Neuronal stem cell (in vitro differentiated cells): Measurements from ENCODE around the gene BLOC1S5.

ENCODE experiments used
- DNase-seq: peaks from one replicate; pipeline ENCODE4 v3.0.0-alpha.2; 2013; ENCODE audit warnings: low spot score
- H2AFZ ChIP-seq: one replicate; pipeline ENCODE4 v1.6.1; 2013; ENCODE audit warnings: mild to moderate bottlenecking, low read length, inconsistent platforms
- H2AK5ac ChIP-seq: 2 replicates; pipeline ENCODE4 v1.6.1; 2013; ENCODE audit warnings: low read depth, mild to moderate bottlenecking, inconsistent platforms, low read length, moderate library complexity, mixed read lengths
- H2BK120ac ChIP-seq: 2 replicates; pipeline ENCODE4 v1.6.1; 2013; ENCODE audit warnings: low read depth, mild to moderate bottlenecking, inconsistent platforms, low read length, moderate library complexity, mixed read lengths
- H2BK12ac ChIP-seq: one replicate; pipeline ENCODE4 v1.6.1; 2013; ENCODE audit warnings: low read length, inconsistent platforms
- H2BK15ac ChIP-seq: 2 replicates; pipeline ENCODE4 v1.6.1; 2013; ENCODE audit warnings: mild to moderate bottlenecking, low read length, inconsistent platforms, mixed read lengths
- H2BK5ac ChIP-seq: one replicate; pipeline ENCODE4 v1.6.1; 2013; ENCODE audit warnings: inconsistent platforms, mild to moderate bottlenecking, low read length, moderate library complexity
- H3K14ac ChIP-seq: one replicate; pipeline ENCODE4 v1.6.1; 2013; ENCODE audit warnings: low read length, inconsistent platforms
- H3K18ac ChIP-seq: 2 replicates; pipeline ENCODE4 v1.6.1; 2013; ENCODE audit warnings: low read length, inconsistent platforms
- H3K23ac ChIP-seq: 2 replicates; pipeline ENCODE4 v1.6.1; 2013; ENCODE audit warnings: low read depth, mild to moderate bottlenecking, mixed read lengths, low read length, inconsistent platforms; ENCODE audit not compliant: poor library complexity
- H3K27ac ChIP-seq: replicated peaks from 3 replicates; pipeline ENCODE4 v1.5.1; 2013; ENCODE audit warnings: low read length, inconsistent platforms
- H3K27me3 ChIP-seq, 3 experiments: 2 replicates each; pipeline ENCODE4 v1.6.1; 2013; ENCODE audit warnings: low read length in 3 of 3, mild to moderate bottlenecking in 2 of 3, inconsistent platforms in 1 of 3, low read depth in 1 of 3, mixed read lengths in 1 of 3, moderate library complexity in 1 of 3; ENCODE audit not compliant: control insufficient read depth in 3 of 3, insufficient read depth in 3 of 3
- H3K36me3 ChIP-seq, 2 donors: replicated peaks in 1 of 2; 2 replicates each; pipeline ENCODE4 v1.6.1; 2013; ENCODE audit warnings: low read length in 2 of 2; ENCODE audit not compliant: control insufficient read depth in 2 of 2, insufficient read depth in 2 of 2
- H3K4ac ChIP-seq: 2 replicates; pipeline ENCODE4 v1.6.1; 2013; ENCODE audit warnings: inconsistent platforms, mild to moderate bottlenecking, low read length, moderate library complexity
- H3K4me1 ChIP-seq, 2 donors: 1 replicate in 1 of 2; 2 replicates in 1 of 2; pipeline ENCODE4 v1.6.1; 2013; ENCODE audit warnings: low read length in 2 of 2, low read depth in 1 of 2; ENCODE audit not compliant: control insufficient read depth in 2 of 2, insufficient read depth in 1 of 2
- H3K4me2 ChIP-seq: one replicate; pipeline ENCODE4 v1.6.1; 2013; ENCODE audit warnings: mild to moderate bottlenecking, low read length, inconsistent platforms; ENCODE audit not compliant: insufficient read depth, poor library complexity, severe bottlenecking
- H3K4me3 ChIP-seq, 2 donors: 2 replicates each; pipeline ENCODE4 v1.5.1; 2013; ENCODE audit warnings: low read length in 2 of 2, mild to moderate bottlenecking in 2 of 2, inconsistent platforms in 1 of 2, moderate library complexity in 1 of 2
- H3K79me1 ChIP-seq: one replicate; pipeline ENCODE4 v1.6.1; 2013; ENCODE audit warnings: low read depth, mild to moderate bottlenecking, inconsistent platforms, low read length, moderate library complexity
- H3K9ac ChIP-seq: one replicate; pipeline ENCODE4 v1.6.1; 2013; ENCODE audit warnings: mild to moderate bottlenecking, low read depth, low read length, inconsistent platforms; ENCODE audit not compliant: poor library complexity
- H3K9me3 ChIP-seq, 2 donors: replicated peaks in 1 of 2; 2 replicates each; pipeline versions ENCODE3 to v1.6.1; 2013; ENCODE audit warnings: low read length in 2 of 2, mild to moderate bottlenecking in 2 of 2, inconsistent platforms in 1 of 2, low read depth in 1 of 2, mixed read lengths in 1 of 2, moderate library complexity in 1 of 2; ENCODE audit not compliant: control insufficient read depth in 2 of 2, insufficient read depth in 1 of 2
- H4K8ac ChIP-seq: one replicate; pipeline ENCODE4 v1.6.1; 2013; ENCODE audit warnings: low read depth, mild to moderate bottlenecking, inconsistent platforms, low read length, moderate library complexity
- H4K91ac ChIP-seq: one replicate; pipeline ENCODE4 v1.6.1; 2013; ENCODE audit warnings: low read length, low read depth, mild to moderate bottlenecking, inconsistent platforms; ENCODE audit not compliant: poor library complexity
- WGBS, 2 donors: extraction: QIAGEN DNeasy Blood & Tissue Kit; methylation state at CpG; one replicate each; pipeline ENCODE4 v1.1.7; 2013; ENCODE audit warnings: missing lambda C conversion rate in 2 of 2, mixed read lengths in 1 of 2; ENCODE audit not compliant: insufficient read length in 2 of 2, insufficient replicate concordance in 1 of 2; ENCODE audit errors: extremely low coverage in 2 of 2; 5-methylcytosine and 5-hydroxymethylcytosine counted together

The BLOC1S5 gene

GRCh38 chr6:8000188-8000596 lies 64.0 kb downstream of the BLOC1S5 start:
- Histone ChIP-seq H2AFZ (no peak overlapping the region), H4K91ac (no peak overlapping the region), H4K8ac (no peak overlapping the region), H3K4me2 (no peak overlapping the region), H3K4ac (no peak overlapping the region), H3K23ac (no peak overlapping the region), H3K9me3 (no peaks in the 10 kb centered on the region), H3K36me3 (no peaks in the 10 kb centered on the region), H3K9ac (no peak overlapping the region), H3K27ac (no peak overlapping the region), H2BK15ac (no peak overlapping the region), H3K4me1 (no peaks in the 10 kb centered on the region), H3K27me3 (no peaks in the 10 kb centered on the region), H2BK120ac (no peak overlapping the region), H3K14ac (no peak overlapping the region), H3K4me3 (no peak overlapping the region), H3K79me1 (no peaks in the 10 kb centered on the region), H2BK5ac (no peak overlapping the region), H3K18ac (no peak overlapping the region), H2BK12ac (no peak overlapping the region), H2AK5ac (no peak overlapping the region)
- DNase-seq, result no peak
- WGBS, 2 donors, result no CpG with 5 or more reads among the region's 4 CpGs

DNA sequence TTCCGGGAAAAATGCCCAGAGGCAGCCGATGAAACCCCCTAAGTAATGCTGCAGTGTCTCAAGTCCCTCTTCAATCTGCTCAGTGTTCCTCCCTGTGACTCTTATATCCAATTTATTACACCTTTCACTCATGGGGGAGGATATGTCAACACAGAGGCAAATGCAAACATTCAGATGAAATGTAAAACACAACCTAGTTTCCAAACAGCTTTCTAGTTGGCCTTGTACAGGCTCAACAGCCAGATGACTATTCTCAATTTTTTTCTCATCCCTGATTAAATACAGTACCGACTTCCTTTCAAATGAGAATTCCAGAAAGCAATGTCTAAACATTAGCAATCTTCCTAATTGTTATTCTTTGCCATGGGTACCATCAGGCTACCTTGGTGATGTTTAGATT lies 65.0 kb downstream of the BLOC1S5 start:
- H3K18ac ChIP-seq, result no peak overlapping the region

GRCh38 chr6:7998103-7998725 lies 66.0 kb downstream of the BLOC1S5 start:
- H3K14ac ChIP-seq, result no peak overlapping the region
- H4K91ac ChIP-seq, result no peak overlapping the region
- no peak overlapping the region for H3K4ac ChIP-seq
- H4K8ac ChIP-seq, result no peak overlapping the region
- no peaks in the 10 kb centered on the region for H3K36me3 ChIP-seq
- H3K79me1 ChIP-seq, result no peaks in the 10 kb centered on the region
- peaks cover 0 to 3% (median 0%) of the 10 kb centered on the region in 3 experiments for H3K27me3 ChIP-seq
- H3K4me1 ChIP-seq, result no peaks in the 10 kb centered on the region
- no peak overlapping the region for H2BK5ac ChIP-seq
- no peak overlapping the region for H2BK15ac ChIP-seq
- H2BK12ac ChIP-seq, result no peak overlapping the region
- H3K9me3 ChIP-seq, result no peaks in the 10 kb centered on the region
- no peak for DNase-seq
- no peak overlapping the region for H3K18ac ChIP-seq
- no peak overlapping the region for H2AK5ac ChIP-seq
- no peak overlapping the region for H3K9ac ChIP-seq
- no peak overlapping the region for H3K23ac ChIP-seq
- no CpG with 5 or more reads among the region's 7 CpGs for WGBS, 2 donors
- no peak overlapping the region for H2AFZ ChIP-seq
- no peak overlapping the region for H3K4me3 ChIP-seq
- H3K27ac ChIP-seq, result no peak overlapping the region
- H3K4me2 ChIP-seq, result no peak overlapping the region
- no peak overlapping the region for H2BK120ac ChIP-seq

More for the DNA sequence above, 65.0 kb downstream of the BLOC1S5 start:
- Histone ChIP-seq H2BK15ac (no peak overlapping the region), H3K4me3 (no peak overlapping the region), H3K27ac (no peak overlapping the region), H3K79me1 (no peaks in the 10 kb centered on the region), H2BK12ac (no peak overlapping the region), H3K36me3 (no peaks in the 10 kb centered on the region), H3K4me2 (no peak overlapping the region), H3K9ac (no peak overlapping the region), H3K23ac (no peak overlapping the region), H2BK120ac (no peak overlapping the region), H3K4ac (no peak overlapping the region), H2BK5ac (no peak overlapping the region), H3K9me3 (no peaks in the 10 kb centered on the region), H3K14ac (no peak overlapping the region), H2AFZ (no peak overlapping the region), H3K27me3 (no peaks in the 10 kb centered on the region), H2AK5ac (no peak overlapping the region), H4K91ac (no peak overlapping the region), H3K4me1 (no peaks in the 10 kb centered on the region), H4K8ac (no peak overlapping the region)
- DNase-seq, result no peak
- WGBS, 2 donors, result no CpG with 5 or more reads among the region's 3 CpGs

DNA sequence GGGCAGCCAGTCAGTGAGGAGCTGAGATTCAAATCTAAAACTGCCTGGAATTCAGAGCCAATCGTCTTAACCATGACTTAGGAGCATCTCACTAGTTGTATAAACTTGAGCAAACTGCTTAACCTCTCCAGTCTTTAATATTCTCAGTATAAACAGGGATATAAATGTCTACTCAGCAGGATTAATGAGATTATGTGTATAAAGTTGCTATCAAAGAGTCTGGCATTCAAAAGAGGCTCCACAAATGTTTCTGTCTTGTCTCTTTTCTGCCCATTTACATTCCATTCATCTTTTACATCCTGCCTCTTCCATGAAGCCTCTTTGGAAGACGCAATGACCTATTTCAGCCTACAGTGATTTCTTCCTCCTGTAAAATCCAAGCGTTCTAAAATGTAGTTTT lies 66.9 kb downstream of the BLOC1S5 start:
- H3K9ac ChIP-seq, result no peak overlapping the region
- H2AK5ac ChIP-seq, result no peak overlapping the region
- no peak overlapping the region for H2BK120ac ChIP-seq
- H3K14ac ChIP-seq, result no peak overlapping the region
- H2BK15ac ChIP-seq, result no peak overlapping the region
- no peak overlapping the region for H2BK12ac ChIP-seq
- no peak for DNase-seq
- H3K9me3 ChIP-seq, result no peaks in the 10 kb centered on the region
- no peak overlapping the region for H3K18ac ChIP-seq
- peaks cover 0 to under 1% of the 10 kb centered on the region in 2 donors for H3K4me1 ChIP-seq
- no peak overlapping the region for H3K23ac ChIP-seq
- H2AFZ ChIP-seq, result no peak overlapping the region
- no CpG with 5 or more reads among the region's 3 CpGs for WGBS, 2 donors
- H3K27ac ChIP-seq, result no peak overlapping the region
- H3K27me3 ChIP-seq, result peaks cover 0 to 3% (median 0%) of the 10 kb centered on the region in 3 experiments
- H2BK5ac ChIP-seq, result no peak overlapping the region
- H3K4ac ChIP-seq, result no peak overlapping the region
- H3K36me3 ChIP-seq, result no peaks in the 10 kb centered on the region
- no peak overlapping the region for H4K8ac ChIP-seq
- no peak overlapping the region for H3K4me2 ChIP-seq
- H3K4me3 ChIP-seq, result no peak overlapping the region
- H3K79me1 ChIP-seq, result no peaks in the 10 kb centered on the region
- H4K91ac ChIP-seq, result no peak overlapping the region
